ENCODE measurements around the gene KCNH2. TPM values are rescaled to one million over a fixed set of nuclear protein-coding genes. Genes with fewer than 3 reads are reported as not detected.

Gene KCNH2
- total and polyA plus RNA-seq, 2 of the 8 experiments (the other 6 are each of a cell fraction or from before 2014, with no cell fraction given) = 8.0 to 15.0 TPM

DNA sequence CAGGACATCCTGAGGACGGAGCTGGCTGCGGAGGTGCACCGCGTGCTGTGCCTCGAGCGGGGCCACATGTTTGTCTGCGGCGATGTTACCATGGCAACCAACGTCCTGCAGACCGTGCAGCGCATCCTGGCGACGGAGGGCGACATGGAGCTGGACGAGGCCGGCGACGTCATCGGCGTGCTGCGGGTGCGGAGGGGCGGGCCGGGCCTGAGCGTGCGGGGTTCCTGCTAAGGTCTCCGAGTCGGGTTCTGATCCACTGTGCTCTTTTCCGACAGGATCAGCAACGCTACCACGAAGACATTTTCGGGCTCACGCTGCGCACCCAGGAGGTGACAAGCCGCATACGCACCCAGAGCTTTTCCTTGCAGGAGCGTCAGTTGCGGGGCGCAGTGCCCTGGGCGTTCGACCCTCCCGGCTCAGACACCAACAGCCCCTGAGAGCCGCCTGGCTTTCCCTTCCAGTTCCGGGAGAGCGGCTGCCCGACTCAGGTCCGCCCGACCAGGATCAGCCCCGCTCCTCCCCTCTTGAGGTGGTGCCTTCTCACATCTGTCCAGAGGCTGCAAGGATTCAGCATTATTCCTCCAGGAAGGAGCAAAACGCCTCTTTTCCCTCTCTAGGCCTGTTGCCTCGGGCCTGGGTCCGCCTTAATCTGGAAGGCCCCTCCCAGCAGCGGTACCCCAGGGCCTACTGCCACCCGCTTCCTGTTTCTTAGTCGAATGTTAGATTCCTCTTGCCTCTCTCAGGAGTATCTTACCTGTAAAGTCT is 35.8 kb upstream of the KCNH2 start:
- H3K14ac ChIP-seq (ENCODE audit: insufficient read length) = no peak overlapping the region
- TF ChIP-seq, protein P1, sequence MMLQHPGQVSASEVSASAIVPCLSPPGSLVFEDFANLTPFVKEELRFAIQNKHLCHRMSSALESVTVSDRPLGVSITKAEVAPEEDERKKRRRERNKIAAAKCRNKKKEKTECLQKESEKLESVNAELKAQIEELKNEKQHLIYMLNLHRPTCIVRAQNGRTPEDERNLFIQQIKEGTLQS (IDR thresholded peaks at IDR 0.05; ENCODE audit: insufficient read depth, low read depth, low read length) = no peak
- TF ChIP-seq SRF (IDR thresholded peaks at IDR 0.05; ENCODE audit: low read depth, low read length) = 0 out of 2 replicates have a peak, but pooled peaks have one; percentile 26
- no peak; the same call in 1 of the 2 replicates for TF ChIP-seq POLR2AphosphoS5 (IDR thresholded peaks at IDR 0.05; ENCODE audit: low read depth, low read length)
- TF ChIP-seq SIN3A (conservative IDR thresholded peaks at IDR 0.05 in 1 of 2, IDR thresholded peaks at IDR 0.05 in 1 of 2; ENCODE audit: low read depth in 1 of 2, low read length in 2 of 2) = peak; percentile 41 to 69; a peak in 1 of 4 replicates
- TF ChIP-seq, protein P2, sequence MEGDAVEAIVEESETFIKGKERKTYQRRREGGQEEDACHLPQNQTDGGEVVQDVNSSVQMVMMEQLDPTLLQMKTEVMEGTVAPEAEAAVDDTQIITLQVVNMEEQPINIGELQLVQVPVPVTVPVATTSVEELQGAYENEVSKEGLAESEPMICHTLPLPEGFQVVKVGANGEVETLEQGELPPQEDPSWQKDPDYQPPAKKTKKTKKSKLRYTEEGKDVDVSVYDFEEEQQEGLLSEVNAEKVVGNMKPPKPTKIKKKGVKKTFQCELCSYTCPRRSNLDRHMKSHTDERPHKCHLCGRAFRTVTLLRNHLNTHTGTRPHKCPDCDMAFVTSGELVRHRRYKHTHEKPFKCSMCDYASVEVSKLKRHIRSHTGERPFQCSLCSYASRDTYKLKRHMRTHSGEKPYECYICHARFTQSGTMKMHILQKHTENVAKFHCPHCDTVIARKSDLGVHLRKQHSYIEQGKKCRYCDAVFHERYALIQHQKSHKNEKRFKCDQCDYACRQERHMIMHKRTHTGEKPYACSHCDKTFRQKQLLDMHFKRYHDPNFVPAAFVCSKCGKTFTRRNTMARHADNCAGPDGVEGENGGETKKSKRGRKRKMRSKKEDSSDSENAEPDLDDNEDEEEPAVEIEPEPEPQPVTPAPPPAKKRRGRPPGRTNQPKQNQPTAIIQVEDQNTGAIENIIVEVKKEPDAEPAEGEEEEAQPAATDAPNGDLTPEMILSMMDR (IDR thresholded peaks at IDR 0.05; ENCODE audit: control extremely low read depth in 1 of 3, insufficient read depth in 1 of 3, low read depth in 1 of 3, low read length in 3 of 3) = peak in 1 of 3 experiments; percentile 25; a peak in 1 of 4 replicates
- TF ChIP-seq ASH2L (IDR thresholded peaks at IDR 0.05; ENCODE audit: low read length) = no peak
- TF ChIP-seq, protein P3, sequence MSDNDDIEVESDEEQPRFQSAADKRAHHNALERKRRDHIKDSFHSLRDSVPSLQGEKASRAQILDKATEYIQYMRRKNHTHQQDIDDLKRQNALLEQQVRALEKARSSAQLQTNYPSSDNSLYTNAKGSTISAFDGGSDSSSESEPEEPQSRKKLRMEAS (IDR thresholded peaks at IDR 0.05) = peak; percentile 99

More for the DNA sequence above, 35.8 kb upstream of the KCNH2 start:
- FAIRE-seq (no peak), DNase-seq (ENCODE audit: low read depth in 1 of 2, low spot score in 2 of 2) (peak; percentile 70 to 90)
- H3K4me2 ChIP-seq (ENCODE audit: insufficient read depth in 1 of 2, low read depth in 2 of 2, low read length in 2 of 2) = peak overlapping the region; percentile 56 to 68
- H2AK5ac ChIP-seq (ENCODE audit: low read depth, low read length) = no peak overlapping the region
- no peak overlapping the region; the same call in 1 of the 2 replicates for H3K18ac ChIP-seq (ENCODE audit: extremely low read depth, low read length)
- no peaks in the 10 kb centered on the region for H3K9me3 ChIP-seq (ENCODE audit: insufficient read depth in 2 of 2, low read depth in 1 of 2, low read length in 1 of 2)
- H3K4me1 ChIP-seq (replicated peaks in 1 of 4; ENCODE audit: control insufficient read depth in 3 of 4, insufficient read depth in 4 of 4, low read length in 3 of 4) = peaks cover 0 to 41% (median 29%) of the 10 kb centered on the region in 4 experiments; a peak in 6 of 7 replicates
- H3K9ac ChIP-seq (replicated peaks in 1 of 4; ENCODE audit: extremely low read depth in 1 of 4, low read depth in 3 of 4, low read length in 3 of 4) = peak overlapping the region in 3 of 4 experiments; percentile 12 to 45 (median 42); a peak in 5 of 7 replicates
- no peaks in the 10 kb centered on the region for H3K36me3 ChIP-seq (ENCODE audit: control insufficient read depth in 2 of 4, insufficient read depth in 4 of 4, low read length in 3 of 4)
- no peaks in the 10 kb centered on the region; the same call in 1 of the 2 replicates for H3K79me1 ChIP-seq (ENCODE audit: low read depth, low read length)
- no peak overlapping the region for H2BK20ac ChIP-seq (ENCODE audit: low read length)
- no peaks in the 10 kb centered on the region for H3K79me2 ChIP-seq (ENCODE audit: control insufficient read depth in 1 of 2, insufficient read depth in 2 of 2, low read length in 2 of 2)
- H4K5ac ChIP-seq (ENCODE audit: insufficient read length, low read depth, low read length) = no peak overlapping the region
- H3K23ac ChIP-seq (ENCODE audit: insufficient read length) = no peak overlapping the region
- no peak overlapping the region for H3K27ac ChIP-seq (ENCODE audit: low read depth, low read length)
- H3K4ac ChIP-seq (replicated peaks; ENCODE audit: insufficient read length, low read depth, low read length) = no peak overlapping the region
- 53% methylated on average over 48 of the region's 55 CpGs; no CpG with 5 or more reads in 1 of the 2 experiments for WGBS, 2 experiments (ENCODE audit: extremely low coverage in 1 of 2, insufficient coverage in 1 of 2, insufficient read length in 1 of 2, insufficient replicate concordance in 2 of 2, low coverage in 1 of 2, low lambda C conversion rate in 2 of 2, missing lambda C conversion rate in 1 of 2)
- H2BK12ac ChIP-seq (ENCODE audit: low read depth, low read length) = 0 out of 2 replicates have a peak overlapping the region, but pooled peaks have one; percentile 39
- peaks cover 4 to 25% (median 20%) of the 10 kb centered on the region in 4 experiments for H3K27me3 ChIP-seq (replicated peaks in 1 of 4; ENCODE audit: control insufficient read depth in 3 of 4, extremely low read depth in 1 of 4, insufficient read depth in 3 of 4, low read length in 3 of 4)
- no peak overlapping the region for H2AFZ ChIP-seq (ENCODE audit: low read length)
- no peak overlapping the region for H2BK15ac ChIP-seq (ENCODE audit: low read length)
- peak overlapping the region; percentile 92; the same call in 1 of the 2 replicates for H4K8ac ChIP-seq (ENCODE audit: extremely low read depth, insufficient read depth, low read length)
- no peak overlapping the region for H2BK120ac ChIP-seq (replicated peaks; ENCODE audit: low read depth, low read length)
- no peak overlapping the region for H3K56ac ChIP-seq (replicated peaks; ENCODE audit: insufficient read length, low read depth, low read length)
- H4K20me1 ChIP-seq (replicated peaks in 1 of 2; ENCODE audit: control insufficient read depth in 1 of 2, insufficient read depth in 2 of 2, low read length in 2 of 2) = no peaks in the 10 kb centered on the region
- peak overlapping the region; percentile 30 to 53 (median 48) for H3K4me3 ChIP-seq (ENCODE audit: extremely low read depth in 1 of 4, insufficient read depth in 2 of 4, low read depth in 3 of 4, low read length in 4 of 4)
- no peak overlapping the region for H2BK5ac ChIP-seq (ENCODE audit: low read depth, low read length)
- H3K23me2 ChIP-seq (ENCODE audit: low read depth, low read length) = peaks cover 6% of the 10 kb centered on the region; the same call in 1 of the 2 replicates
- ChIA-PET POLR2A (ENCODE audit: partially characterized antibody) (interaction anchor here (0.7 to 2.5 kb wide), 8 partner anchors 14 to 97 kb away, joined by 3 to 7 read pairs (median 3); partner anchors contain the start of gene ABCB8), CTCF (ENCODE audit: partially characterized antibody) (interaction anchor here (0.6 to 11.5 kb wide), 12 partner anchors 13 to 708 kb away, joined by 3 to 142 read pairs (median 3); partner anchors contain the start of genes ABCB8 and NOS3)
- no peak overlapping the region for H4K91ac ChIP-seq (replicated peaks; ENCODE audit: insufficient read length, low read length)

Data from H1 (cell line).